Fibroblast of lung (primary cell): ENCODE data around the gene ANO7.

Experiments
- EZH2 ChIP-seq: IDR thresholded peaks from 2 replicates; pipeline ENCODE4 v1.5.1; 2012; ENCODE audit warnings: low read length, control low read depth, mild to moderate bottlenecking; ENCODE audit errors: missing control alignments
- TF ChIP-seq, protein P1 (sequence below), 2 donors: IDR thresholded peaks in 1 of 2; conservative IDR thresholded peaks in 1 of 2; 1 replicate in 1 of 2; 2 replicates in 1 of 2; pipeline ENCODE4 v1.5.1; 2011 to 2012; ENCODE audit warnings: low read length in 2 of 2, control low read depth in 1 of 2, inconsistent platforms in 1 of 2, low read depth in 1 of 2, mild to moderate bottlenecking in 1 of 2

DNA sequence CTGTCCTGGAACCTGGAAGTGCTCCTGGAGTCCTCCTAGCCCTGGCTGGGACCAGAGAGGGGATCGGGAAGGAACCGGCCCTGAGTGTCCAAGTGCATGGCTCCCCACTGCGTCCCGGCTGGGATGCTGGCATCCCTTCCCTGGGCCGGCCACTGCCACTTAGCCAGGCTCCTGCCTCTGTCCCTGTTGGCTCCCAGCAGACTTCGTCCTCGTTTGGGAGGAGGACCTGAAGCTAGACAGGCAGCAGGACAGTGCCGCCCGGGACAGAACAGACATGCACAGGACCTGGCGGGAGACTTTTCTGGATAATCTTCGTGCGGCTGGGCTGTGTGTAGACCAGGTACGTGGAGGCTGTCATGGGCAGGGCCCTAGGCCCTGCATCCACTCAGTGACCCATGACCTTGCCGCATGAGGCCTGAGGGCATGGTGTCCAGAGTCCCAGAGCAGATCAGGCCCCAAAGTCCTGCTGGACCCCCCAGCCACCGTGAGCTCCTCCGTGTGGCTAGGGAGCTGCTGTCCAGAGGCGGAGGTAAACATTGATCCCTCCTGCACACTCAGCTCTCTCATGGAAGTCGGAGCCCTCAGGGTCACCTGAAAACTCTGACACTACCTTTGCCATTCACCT is 7.1 kb downstream of the ANO7 start:
- TF ChIP-seq, protein P1, sequence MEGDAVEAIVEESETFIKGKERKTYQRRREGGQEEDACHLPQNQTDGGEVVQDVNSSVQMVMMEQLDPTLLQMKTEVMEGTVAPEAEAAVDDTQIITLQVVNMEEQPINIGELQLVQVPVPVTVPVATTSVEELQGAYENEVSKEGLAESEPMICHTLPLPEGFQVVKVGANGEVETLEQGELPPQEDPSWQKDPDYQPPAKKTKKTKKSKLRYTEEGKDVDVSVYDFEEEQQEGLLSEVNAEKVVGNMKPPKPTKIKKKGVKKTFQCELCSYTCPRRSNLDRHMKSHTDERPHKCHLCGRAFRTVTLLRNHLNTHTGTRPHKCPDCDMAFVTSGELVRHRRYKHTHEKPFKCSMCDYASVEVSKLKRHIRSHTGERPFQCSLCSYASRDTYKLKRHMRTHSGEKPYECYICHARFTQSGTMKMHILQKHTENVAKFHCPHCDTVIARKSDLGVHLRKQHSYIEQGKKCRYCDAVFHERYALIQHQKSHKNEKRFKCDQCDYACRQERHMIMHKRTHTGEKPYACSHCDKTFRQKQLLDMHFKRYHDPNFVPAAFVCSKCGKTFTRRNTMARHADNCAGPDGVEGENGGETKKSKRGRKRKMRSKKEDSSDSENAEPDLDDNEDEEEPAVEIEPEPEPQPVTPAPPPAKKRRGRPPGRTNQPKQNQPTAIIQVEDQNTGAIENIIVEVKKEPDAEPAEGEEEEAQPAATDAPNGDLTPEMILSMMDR (conservative IDR thresholded peaks at IDR 0.05 in 1 of 2, IDR thresholded peaks at IDR 0.05 in 1 of 2; ENCODE audit: low read depth in 1 of 2, low read length in 2 of 2): no peak
- no peak for TF ChIP-seq EZH2
